WTC11 (cell line): ENCODE data around the gene BSN. TPM values are rescaled to one million over a fixed set of nuclear protein-coding genes. Genes with fewer than 3 reads are reported as not detected.

Experiments
- ATAC-seq: fragments of 200-7000 bp; cut with Tn5 transposase; 2 replicates; pipeline ENCODE4 v1.10.0; 2021; ENCODE audit warnings: mild to moderate bottlenecking, moderate library complexity
- CTCF ChIA-PET: fragments of 300-600 bp; sonication (Branson Sonifier 250); formaldehyde crosslinking; loops from one replicate; lab custom pipeline; 2021; ENCODE audit warnings: antibody characterized with exemption; lab: Charles Lee
- POLR2A ChIA-PET: fragments of 350-600 bp; sonication (Branson Sonifier 250); formaldehyde crosslinking; loops from one replicate; lab custom pipeline; 2021; ENCODE audit warnings: antibody characterized with exemption; lab: Charles Lee
- DNase-seq: peaks from one replicate; pipeline ENCODE4 v3.0.0; 2021; ENCODE audit warnings: low spot score
- H3K27ac Mint-ChIP-seq: 2 replicates; pipeline ENCODE4 v1.8.0; 2021; ENCODE audit warnings: mixed read lengths
- H3K27me3 Mint-ChIP-seq: 2 replicates; pipeline ENCODE4 v1.8.0; 2021; ENCODE audit warnings: low read depth, mild to moderate bottlenecking, moderate library complexity, mixed read lengths
- H3K36me3 Mint-ChIP-seq: 2 replicates; pipeline ENCODE4 v1.8.0; 2021; ENCODE audit warnings: mixed read lengths
- H3K4me1 Mint-ChIP-seq: 2 replicates; pipeline ENCODE4 v1.8.0; 2022; ENCODE audit warnings: mixed read lengths
- H3K4me3 Mint-ChIP-seq: 2 replicates; pipeline ENCODE4 v1.8.0; 2021; ENCODE audit warnings: mild to moderate bottlenecking, moderate library complexity, mixed read lengths
- H3K9me3 Mint-ChIP-seq: 2 replicates; pipeline ENCODE4 v1.8.0; 2021; ENCODE audit warnings: mixed read lengths
- CREB1 ChIP-seq: sonication (generic); formaldehyde crosslinking; IDR thresholded peaks from 2 replicates; pipeline ENCODE4 v1.8.0; 2023; ENCODE audit warnings: mild to moderate bottlenecking, missing genetic modification reagents
- ESRRA ChIP-seq: sonication (generic); formaldehyde crosslinking; IDR thresholded peaks from 2 replicates; pipeline ENCODE4 v1.8.1; 2022; ENCODE audit warnings: mild to moderate bottlenecking, missing genetic modification reagents, borderline replicate concordance
- FOXK1 ChIP-seq: sonication (generic); formaldehyde crosslinking; IDR thresholded peaks from 2 replicates; pipeline ENCODE4 v1.8.0; 2022; ENCODE audit warnings: mild to moderate bottlenecking, moderate library complexity, missing genetic modification reagents
- GTF2I ChIP-seq: fragments of 250-450 bp; sonication (Bioruptor Pico); conservative IDR thresholded peaks from 2 replicates; pipeline ENCODE4 v1.4.0; 2021; ENCODE audit warnings: mild to moderate bottlenecking
- MYBL2 ChIP-seq: sonication (generic); formaldehyde crosslinking; IDR thresholded peaks from 2 replicates; pipeline ENCODE4 v1.8.1; 2023; ENCODE audit warnings: mild to moderate bottlenecking, moderate library complexity, missing genetic modification reagents
- NFE2L1 ChIP-seq: sonication (generic); formaldehyde crosslinking; IDR thresholded peaks from 2 replicates; pipeline ENCODE4 v1.8.1; 2023; ENCODE audit warnings: missing genetic modification reagents
- OVOL2 ChIP-seq: fragments of 250-450 bp; sonication (Bioruptor Pico); IDR thresholded peaks from 2 replicates; pipeline ENCODE4 v1.9.0; 2021; ENCODE audit warnings: mild to moderate bottlenecking, borderline replicate concordance
- TEAD4 ChIP-seq: sonication (generic); formaldehyde crosslinking; IDR thresholded peaks from 2 replicates; pipeline ENCODE4 v1.8.0; 2022; ENCODE audit warnings: mild to moderate bottlenecking, missing genetic modification reagents
- TP53 ChIP-seq: sonication (generic); formaldehyde crosslinking; IDR thresholded peaks from 2 replicates; pipeline ENCODE4 v1.8.1; 2023; ENCODE audit warnings: mild to moderate bottlenecking, missing genetic modification reagents
- ZNF317 ChIP-seq: sonication (generic); formaldehyde crosslinking; IDR thresholded peaks from 2 replicates; pipeline ENCODE4 v1.8.1; 2023; ENCODE audit warnings: low read depth, mild to moderate bottlenecking, moderate library complexity, missing genetic modification reagents, borderline replicate concordance
- total RNA-seq: library from RNA; stranded (reverse); gene quantifications from 3 replicates; pipeline ENCODE4 v1.2.3, GENCODE V29; 2021
- TF ChIP-seq, protein P1 (sequence below): sonication (generic); formaldehyde crosslinking; IDR thresholded peaks from 2 replicates; pipeline ENCODE4 v1.8.0; 2023; ENCODE audit warnings: missing genetic modification reagents, mild to moderate bottlenecking, borderline replicate concordance
- TF ChIP-seq, protein P2 (sequence below): sonication (generic); formaldehyde crosslinking; IDR thresholded peaks from 2 replicates; pipeline ENCODE4 v1.8.1; 2023; ENCODE audit warnings: mild to moderate bottlenecking, missing genetic modification reagents
- TF ChIP-seq, protein P3 (sequence below): sonication (generic); formaldehyde crosslinking; IDR thresholded peaks from 2 replicates; pipeline ENCODE4 v1.8.1; 2023; ENCODE audit warnings: mild to moderate bottlenecking, missing genetic modification reagents
- TF ChIP-seq, protein P4 (sequence below): sonication (generic); formaldehyde crosslinking; IDR thresholded peaks from 2 replicates; pipeline ENCODE4 v1.8.1; 2023; ENCODE audit warnings: mild to moderate bottlenecking, missing genetic modification reagents, moderate library complexity
- TF ChIP-seq, protein P5 (sequence below): fragments of 250-450 bp; sonication (Bioruptor Pico); IDR thresholded peaks from 2 replicates; pipeline ENCODE4 v1.9.0; 2021; ENCODE audit warnings: mild to moderate bottlenecking, borderline replicate concordance
- TF ChIP-seq, protein P6 (sequence below): sonication (generic); formaldehyde crosslinking; IDR thresholded peaks from 2 replicates; pipeline ENCODE4 v1.8.0; 2022; ENCODE audit warnings: mild to moderate bottlenecking, missing genetic modification reagents
- TF ChIP-seq, protein P7 (sequence below): fragments of 250-450 bp; sonication (Bioruptor Pico); IDR thresholded peaks from 2 replicates; pipeline ENCODE4 v1.8.0; 2021; ENCODE audit warnings: mild to moderate bottlenecking
- TF ChIP-seq, protein P8 (sequence below): sonication (generic); formaldehyde crosslinking; IDR thresholded peaks from 2 replicates; pipeline ENCODE4 v1.8.0; 2023; ENCODE audit warnings: mild to moderate bottlenecking, missing genetic modification reagents

Gene BSN
- total RNA-seq, 1 experiment from 2014 or later = 2.8 TPM

DNA sequence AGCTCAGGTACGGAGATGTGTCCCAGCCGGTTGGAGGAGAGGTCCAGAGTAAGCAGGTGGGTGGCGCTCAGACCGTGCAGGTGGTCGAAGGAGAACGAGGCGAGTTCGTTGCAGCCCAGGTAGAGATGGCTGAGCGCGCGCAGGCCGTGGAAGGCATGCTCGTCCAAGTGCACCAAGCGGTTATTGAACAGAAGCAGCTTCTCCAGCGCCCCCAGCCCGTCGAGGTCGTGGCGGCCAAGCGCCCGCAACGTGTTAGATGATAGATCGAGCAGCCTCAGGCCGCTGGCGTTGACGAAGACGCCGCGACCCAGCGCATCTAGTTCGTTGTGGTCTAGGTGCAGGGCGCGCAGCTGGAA is 164.6 kb downstream of the BSN start:
- ChIA-PET CTCF (interaction anchor here (0.5 to 4.4 kb wide), 21 partner anchors 10 to 402 kb away, joined by 3 to 45 read pairs (median 5); partner anchors contain the start of genes CAMKV, INKA1 and IP6K1), POLR2A (interaction anchor here (0.5 to 2.0 kb wide), 6 partner anchors 15 to 1464 kb away, joined by 3 to 7 read pairs (median 6); partner anchors contain the start of gene IP6K1)
- ATAC-seq = peak; percentile 3
- Mint-ChIP-seq H3K4me3 (peak overlapping the region; percentile 92), H3K27ac (peak overlapping the region; percentile 92), H3K27me3 (no peaks in the 10 kb centered on the region), H3K9me3 (no peaks in the 10 kb centered on the region), H3K36me3 (peaks cover 12% of the 10 kb centered on the region), H3K4me1 (peaks cover 11% of the 10 kb centered on the region)
- DNase-seq = peak; percentile 61
- TF ChIP-seq FOXK1 = 0 out of 2 replicates have a peak, but pooled peaks have one; percentile 19
- no peak; the same call in 1 of the 2 replicates for TF ChIP-seq TP53
- 0 out of 2 replicates have a peak, but pooled peaks have one; percentile 26 for TF ChIP-seq NFE2L1 (CRISPR knock-in tag)
- no peak for TF ChIP-seq ZNF317 (CRISPR knock-in tag)
- TF ChIP-seq, protein P1, sequence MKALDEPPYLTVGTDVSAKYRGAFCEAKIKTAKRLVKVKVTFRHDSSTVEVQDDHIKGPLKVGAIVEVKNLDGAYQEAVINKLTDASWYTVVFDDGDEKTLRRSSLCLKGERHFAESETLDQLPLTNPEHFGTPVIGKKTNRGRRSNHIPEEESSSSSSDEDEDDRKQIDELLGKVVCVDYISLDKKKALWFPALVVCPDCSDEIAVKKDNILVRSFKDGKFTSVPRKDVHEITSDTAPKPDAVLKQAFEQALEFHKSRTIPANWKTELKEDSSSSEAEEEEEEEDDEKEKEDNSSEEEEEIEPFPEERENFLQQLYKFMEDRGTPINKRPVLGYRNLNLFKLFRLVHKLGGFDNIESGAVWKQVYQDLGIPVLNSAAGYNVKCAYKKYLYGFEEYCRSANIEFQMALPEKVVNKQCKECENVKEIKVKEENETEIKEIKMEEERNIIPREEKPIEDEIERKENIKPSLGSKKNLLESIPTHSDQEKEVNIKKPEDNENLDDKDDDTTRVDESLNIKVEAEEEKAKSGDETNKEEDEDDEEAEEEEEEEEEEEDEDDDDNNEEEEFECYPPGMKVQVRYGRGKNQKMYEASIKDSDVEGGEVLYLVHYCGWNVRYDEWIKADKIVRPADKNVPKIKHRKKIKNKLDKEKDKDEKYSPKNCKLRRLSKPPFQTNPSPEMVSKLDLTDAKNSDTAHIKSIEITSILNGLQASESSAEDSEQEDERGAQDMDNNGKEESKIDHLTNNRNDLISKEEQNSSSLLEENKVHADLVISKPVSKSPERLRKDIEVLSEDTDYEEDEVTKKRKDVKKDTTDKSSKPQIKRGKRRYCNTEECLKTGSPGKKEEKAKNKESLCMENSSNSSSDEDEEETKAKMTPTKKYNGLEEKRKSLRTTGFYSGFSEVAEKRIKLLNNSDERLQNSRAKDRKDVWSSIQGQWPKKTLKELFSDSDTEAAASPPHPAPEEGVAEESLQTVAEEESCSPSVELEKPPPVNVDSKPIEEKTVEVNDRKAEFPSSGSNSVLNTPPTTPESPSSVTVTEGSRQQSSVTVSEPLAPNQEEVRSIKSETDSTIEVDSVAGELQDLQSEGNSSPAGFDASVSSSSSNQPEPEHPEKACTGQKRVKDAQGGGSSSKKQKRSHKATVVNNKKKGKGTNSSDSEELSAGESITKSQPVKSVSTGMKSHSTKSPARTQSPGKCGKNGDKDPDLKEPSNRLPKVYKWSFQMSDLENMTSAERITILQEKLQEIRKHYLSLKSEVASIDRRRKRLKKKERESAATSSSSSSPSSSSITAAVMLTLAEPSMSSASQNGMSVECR (CRISPR knock-in tag) = 0 out of 2 replicates have a peak, but pooled peaks have one; percentile 57
- TF ChIP-seq CREB1 (CRISPR knock-in tag) = no peak
- TF ChIP-seq GTF2I (CRISPR knock-in tag) = no peak
- 0 out of 2 replicates have a peak, but pooled peaks have one; percentile 25 for TF ChIP-seq ESRRA (CRISPR knock-in tag)
- no peak for TF ChIP-seq TEAD4 (CRISPR knock-in tag)
- no peak for TF ChIP-seq MYBL2 (CRISPR knock-in tag)
- TF ChIP-seq, protein P2, sequence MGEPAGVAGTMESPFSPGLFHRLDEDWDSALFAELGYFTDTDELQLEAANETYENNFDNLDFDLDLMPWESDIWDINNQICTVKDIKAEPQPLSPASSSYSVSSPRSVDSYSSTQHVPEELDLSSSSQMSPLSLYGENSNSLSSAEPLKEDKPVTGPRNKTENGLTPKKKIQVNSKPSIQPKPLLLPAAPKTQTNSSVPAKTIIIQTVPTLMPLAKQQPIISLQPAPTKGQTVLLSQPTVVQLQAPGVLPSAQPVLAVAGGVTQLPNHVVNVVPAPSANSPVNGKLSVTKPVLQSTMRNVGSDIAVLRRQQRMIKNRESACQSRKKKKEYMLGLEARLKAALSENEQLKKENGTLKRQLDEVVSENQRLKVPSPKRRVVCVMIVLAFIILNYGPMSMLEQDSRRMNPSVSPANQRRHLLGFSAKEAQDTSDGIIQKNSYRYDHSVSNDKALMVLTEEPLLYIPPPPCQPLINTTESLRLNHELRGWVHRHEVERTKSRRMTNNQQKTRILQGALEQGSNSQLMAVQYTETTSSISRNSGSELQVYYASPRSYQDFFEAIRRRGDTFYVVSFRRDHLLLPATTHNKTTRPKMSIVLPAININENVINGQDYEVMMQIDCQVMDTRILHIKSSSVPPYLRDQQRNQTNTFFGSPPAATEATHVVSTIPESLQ = no peak
- TF ChIP-seq, protein P3, sequence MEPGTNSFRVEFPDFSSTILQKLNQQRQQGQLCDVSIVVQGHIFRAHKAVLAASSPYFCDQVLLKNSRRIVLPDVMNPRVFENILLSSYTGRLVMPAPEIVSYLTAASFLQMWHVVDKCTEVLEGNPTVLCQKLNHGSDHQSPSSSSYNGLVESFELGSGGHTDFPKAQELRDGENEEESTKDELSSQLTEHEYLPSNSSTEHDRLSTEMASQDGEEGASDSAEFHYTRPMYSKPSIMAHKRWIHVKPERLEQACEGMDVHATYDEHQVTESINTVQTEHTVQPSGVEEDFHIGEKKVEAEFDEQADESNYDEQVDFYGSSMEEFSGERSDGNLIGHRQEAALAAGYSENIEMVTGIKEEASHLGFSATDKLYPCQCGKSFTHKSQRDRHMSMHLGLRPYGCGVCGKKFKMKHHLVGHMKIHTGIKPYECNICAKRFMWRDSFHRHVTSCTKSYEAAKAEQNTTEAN (CRISPR knock-in tag) = peak; percentile 70; the same call in 1 of the 2 replicates
- no peak for TF ChIP-seq OVOL2 (CRISPR knock-in tag)
- TF ChIP-seq, protein P4, sequence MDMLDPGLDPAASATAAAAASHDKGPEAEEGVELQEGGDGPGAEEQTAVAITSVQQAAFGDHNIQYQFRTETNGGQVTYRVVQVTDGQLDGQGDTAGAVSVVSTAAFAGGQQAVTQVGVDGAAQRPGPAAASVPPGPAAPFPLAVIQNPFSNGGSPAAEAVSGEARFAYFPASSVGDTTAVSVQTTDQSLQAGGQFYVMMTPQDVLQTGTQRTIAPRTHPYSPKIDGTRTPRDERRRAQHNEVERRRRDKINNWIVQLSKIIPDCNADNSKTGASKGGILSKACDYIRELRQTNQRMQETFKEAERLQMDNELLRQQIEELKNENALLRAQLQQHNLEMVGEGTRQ = no peak
- TF ChIP-seq, protein P5, sequence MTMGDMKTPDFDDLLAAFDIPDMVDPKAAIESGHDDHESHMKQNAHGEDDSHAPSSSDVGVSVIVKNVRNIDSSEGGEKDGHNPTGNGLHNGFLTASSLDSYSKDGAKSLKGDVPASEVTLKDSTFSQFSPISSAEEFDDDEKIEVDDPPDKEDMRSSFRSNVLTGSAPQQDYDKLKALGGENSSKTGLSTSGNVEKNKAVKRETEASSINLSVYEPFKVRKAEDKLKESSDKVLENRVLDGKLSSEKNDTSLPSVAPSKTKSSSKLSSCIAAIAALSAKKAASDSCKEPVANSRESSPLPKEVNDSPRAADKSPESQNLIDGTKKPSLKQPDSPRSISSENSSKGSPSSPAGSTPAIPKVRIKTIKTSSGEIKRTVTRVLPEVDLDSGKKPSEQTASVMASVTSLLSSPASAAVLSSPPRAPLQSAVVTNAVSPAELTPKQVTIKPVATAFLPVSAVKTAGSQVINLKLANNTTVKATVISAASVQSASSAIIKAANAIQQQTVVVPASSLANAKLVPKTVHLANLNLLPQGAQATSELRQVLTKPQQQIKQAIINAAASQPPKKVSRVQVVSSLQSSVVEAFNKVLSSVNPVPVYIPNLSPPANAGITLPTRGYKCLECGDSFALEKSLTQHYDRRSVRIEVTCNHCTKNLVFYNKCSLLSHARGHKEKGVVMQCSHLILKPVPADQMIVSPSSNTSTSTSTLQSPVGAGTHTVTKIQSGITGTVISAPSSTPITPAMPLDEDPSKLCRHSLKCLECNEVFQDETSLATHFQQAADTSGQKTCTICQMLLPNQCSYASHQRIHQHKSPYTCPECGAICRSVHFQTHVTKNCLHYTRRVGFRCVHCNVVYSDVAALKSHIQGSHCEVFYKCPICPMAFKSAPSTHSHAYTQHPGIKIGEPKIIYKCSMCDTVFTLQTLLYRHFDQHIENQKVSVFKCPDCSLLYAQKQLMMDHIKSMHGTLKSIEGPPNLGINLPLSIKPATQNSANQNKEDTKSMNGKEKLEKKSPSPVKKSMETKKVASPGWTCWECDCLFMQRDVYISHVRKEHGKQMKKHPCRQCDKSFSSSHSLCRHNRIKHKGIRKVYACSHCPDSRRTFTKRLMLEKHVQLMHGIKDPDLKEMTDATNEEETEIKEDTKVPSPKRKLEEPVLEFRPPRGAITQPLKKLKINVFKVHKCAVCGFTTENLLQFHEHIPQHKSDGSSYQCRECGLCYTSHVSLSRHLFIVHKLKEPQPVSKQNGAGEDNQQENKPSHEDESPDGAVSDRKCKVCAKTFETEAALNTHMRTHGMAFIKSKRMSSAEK (CRISPR knock-in tag) = no peak
- TF ChIP-seq, protein P6, sequence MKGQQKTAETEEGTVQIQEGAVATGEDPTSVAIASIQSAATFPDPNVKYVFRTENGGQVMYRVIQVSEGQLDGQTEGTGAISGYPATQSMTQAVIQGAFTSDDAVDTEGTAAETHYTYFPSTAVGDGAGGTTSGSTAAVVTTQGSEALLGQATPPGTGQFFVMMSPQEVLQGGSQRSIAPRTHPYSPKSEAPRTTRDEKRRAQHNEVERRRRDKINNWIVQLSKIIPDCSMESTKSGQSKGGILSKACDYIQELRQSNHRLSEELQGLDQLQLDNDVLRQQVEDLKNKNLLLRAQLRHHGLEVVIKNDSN (CRISPR knock-in tag) = peak; percentile 14; the same call in 1 of the 2 replicates
- TF ChIP-seq, protein P7, sequence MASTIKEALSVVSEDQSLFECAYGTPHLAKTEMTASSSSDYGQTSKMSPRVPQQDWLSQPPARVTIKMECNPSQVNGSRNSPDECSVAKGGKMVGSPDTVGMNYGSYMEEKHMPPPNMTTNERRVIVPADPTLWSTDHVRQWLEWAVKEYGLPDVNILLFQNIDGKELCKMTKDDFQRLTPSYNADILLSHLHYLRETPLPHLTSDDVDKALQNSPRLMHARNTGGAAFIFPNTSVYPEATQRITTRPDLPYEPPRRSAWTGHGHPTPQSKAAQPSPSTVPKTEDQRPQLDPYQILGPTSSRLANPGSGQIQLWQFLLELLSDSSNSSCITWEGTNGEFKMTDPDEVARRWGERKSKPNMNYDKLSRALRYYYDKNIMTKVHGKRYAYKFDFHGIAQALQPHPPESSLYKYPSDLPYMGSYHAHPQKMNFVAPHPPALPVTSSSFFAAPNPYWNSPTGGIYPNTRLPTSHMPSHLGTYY (CRISPR knock-in tag) = no peak
- TF ChIP-seq, protein P8, sequence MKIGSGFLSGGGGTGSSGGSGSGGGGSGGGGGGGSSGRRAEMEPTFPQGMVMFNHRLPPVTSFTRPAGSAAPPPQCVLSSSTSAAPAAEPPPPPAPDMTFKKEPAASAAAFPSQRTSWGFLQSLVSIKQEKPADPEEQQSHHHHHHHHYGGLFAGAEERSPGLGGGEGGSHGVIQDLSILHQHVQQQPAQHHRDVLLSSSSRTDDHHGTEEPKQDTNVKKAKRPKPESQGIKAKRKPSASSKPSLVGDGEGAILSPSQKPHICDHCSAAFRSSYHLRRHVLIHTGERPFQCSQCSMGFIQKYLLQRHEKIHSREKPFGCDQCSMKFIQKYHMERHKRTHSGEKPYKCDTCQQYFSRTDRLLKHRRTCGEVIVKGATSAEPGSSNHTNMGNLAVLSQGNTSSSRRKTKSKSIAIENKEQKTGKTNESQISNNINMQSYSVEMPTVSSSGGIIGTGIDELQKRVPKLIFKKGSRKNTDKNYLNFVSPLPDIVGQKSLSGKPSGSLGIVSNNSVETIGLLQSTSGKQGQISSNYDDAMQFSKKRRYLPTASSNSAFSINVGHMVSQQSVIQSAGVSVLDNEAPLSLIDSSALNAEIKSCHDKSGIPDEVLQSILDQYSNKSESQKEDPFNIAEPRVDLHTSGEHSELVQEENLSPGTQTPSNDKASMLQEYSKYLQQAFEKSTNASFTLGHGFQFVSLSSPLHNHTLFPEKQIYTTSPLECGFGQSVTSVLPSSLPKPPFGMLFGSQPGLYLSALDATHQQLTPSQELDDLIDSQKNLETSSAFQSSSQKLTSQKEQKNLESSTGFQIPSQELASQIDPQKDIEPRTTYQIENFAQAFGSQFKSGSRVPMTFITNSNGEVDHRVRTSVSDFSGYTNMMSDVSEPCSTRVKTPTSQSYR (CRISPR knock-in tag) = no peak
